GOT3 (cell line): ENCODE data around the gene GNAT3.

Source experiments
- DNase-seq: peaks from one replicate; lab custom pipeline; 2025; ENCODE audit warnings: mixed read lengths; lab: John Stamatoyannopoulos, UW

Gene GNAT3

DNA sequence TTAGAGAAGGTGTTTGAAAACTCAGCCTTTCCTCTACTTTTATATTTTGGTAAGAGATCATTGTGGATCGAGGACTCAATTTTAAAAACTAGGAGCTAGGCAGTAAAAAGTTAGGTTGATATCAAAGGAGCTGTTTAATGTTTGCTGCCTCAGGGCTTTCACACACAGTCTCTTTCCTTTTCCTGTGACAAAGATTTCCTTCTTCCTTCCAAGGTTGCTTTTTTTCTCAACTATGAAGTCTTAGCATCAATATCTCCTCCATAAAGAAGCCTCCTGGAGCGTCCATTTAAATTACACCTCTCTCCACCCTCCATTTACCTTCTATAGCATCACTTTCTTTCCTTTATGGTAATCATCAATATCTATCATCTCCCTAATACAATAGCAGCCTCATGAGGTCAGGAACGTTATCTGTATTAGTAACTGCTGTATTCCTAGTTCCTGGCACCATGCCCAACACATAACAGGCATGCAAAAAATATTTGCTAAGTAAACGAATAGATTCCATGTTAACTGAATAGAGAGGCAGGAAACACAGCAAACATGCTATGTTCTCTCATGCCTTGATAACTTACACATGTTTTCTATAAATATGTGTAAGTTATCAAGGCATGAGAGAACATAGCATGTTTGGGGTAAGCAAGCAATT is 48.5 kb downstream of the GNAT3 start:
- DNase-seq, result no peak

DNA sequence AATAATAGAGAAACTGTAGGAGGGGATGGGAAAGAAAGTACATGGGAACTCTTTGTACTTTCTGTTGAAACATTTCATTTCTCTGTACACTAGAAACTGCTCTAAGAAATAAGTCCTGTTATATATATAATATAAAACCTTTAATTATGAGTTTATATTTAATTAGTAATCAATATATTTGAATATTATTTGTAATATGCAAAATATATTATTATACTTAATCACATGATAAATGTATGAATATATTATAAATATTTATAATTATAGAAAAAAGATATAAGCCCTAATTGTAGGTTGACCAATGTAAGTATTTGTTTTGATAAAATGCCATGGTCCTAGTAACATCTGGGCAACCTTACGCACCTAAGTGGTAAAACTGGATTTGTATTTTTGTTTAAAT is 51.0 kb downstream of the GNAT3 start:
- no peak for DNase-seq

DNA sequence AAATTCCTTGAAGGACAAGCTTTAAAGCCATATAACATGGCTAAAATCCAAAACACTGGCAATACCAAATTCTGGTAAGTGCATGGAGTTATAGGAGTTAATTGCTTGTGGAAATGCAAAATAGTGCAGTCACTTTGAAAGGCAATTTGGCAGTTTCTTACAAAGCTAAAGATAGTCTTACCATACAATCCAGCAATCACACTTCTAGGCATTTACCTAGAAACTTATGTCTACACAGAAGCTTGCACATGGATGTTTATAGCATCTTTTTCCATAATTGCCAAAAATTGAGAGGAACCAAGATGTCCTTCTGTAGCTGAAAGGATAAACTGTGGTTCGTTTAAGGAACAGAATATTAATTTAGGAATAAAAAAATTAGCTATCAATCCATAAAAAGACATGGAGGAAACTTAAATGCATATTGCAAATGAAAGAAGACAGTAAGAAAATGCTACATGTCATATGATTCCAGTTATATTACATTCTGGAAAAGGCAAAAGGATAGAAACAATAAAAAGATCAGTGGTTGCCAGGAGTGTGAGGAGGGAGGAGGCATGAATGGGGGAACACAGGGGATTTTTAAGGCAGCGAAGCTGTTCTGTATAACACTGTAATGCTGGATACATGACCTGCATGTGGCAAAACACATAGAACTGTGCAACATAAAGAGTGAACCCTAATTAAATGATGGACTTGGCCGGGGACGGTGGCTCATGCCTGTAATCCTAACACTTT is 51.9 kb downstream of the GNAT3 start:
- no peak for DNase-seq

DNA sequence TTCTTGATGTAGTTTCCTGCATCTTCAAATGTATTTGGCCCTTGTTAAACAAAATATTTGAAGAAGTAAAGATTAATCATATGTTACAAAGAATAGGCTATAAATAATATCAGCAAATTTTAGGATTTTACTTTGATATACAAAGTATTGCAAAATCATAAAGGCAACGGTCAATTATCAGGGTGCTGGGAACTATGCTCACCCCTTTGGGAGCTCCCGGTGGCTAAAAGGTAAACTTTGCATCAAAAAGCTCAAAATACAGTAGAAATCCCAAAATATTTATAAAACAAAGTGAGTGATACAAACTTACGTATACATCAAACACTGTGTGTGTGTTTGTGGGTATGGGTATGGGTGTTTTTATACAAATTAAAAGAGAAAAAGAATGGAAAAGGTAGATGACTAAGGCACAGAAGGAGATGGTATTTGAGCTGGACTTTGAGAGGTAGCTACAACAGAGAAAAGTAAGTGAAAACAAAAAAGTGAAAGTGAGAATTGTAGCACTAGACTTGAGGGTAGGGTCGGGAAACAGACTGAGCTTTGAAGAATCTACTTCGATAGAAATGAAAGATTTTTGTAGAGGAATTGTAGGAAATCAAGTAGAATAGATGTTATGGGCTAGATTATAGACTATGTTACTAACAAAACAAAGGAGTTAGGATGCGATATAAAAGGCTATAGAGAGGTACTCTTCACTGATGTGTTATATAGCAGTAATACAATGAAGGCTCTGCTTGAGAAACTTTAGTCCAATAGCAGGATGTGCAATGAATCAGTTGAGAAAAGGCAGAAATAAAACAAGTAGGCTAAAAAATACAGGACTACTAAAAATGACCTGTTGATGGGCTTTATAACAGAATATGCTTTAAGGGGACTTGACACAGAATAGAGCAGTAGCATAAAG is 52.8 kb downstream of the GNAT3 start:
- no peak for DNase-seq

DNA sequence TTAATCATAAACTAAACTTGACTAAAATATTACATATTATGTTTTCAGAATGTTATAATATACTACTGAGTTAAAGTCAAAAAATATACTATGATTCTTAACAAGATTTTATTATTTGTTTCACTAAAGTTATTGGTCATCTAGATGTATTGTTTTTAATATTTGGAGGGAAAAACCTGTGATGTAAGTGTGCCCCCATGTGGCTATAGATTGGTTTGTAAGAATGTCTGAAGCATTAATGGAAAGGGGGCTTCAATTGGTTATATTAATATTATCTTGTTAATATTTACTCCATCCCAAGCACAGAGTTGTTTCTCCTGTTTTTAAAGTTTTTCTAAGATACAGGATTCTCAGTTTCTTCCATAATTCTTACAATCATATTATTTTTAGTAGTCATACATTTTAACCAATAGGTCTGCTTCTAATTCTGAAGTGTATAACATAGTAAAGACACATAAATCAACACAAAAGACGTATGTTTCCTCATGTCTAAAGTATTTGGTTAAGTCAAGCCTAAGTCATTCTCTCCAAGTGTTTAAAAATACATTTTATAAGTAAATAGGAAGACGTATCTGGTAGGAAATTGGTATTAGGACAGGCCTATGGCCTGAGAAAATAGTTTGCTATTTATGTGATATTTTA is 58.0 kb downstream of the GNAT3 start:
- no peak for DNase-seq

DNA sequence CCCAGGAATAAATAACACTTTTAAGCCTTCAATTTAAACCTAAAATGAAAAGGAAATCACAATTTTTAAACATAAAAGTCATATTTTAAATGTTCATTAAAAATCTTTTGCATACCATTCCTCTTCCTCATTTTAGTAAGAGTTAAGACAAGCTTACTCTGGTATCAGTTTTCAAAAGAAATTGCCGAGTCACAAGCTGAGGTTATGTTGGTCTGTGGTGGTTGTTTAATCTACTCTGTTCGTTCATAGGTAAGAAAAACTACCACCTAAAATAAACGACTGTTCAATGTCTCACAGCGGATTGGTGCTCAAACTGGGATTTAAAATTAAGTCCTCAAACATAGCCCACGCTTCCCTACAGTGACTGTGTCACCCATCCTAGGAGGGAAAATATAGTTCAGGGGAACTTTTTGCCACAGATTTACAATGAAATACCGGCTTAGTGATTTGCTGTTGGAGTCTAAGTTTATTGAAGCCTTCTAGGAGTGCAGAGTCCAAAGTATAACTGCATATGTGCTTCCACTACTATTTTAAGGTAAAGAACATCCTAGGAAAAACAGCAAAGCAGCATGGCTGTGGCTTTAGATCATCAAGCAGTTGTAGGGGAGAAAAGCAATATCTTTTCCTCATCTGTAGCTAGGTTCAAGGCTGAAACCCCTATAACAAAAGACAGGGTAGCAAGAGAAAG is 61.1 kb downstream of the GNAT3 start:
- no peak for DNase-seq

DNA sequence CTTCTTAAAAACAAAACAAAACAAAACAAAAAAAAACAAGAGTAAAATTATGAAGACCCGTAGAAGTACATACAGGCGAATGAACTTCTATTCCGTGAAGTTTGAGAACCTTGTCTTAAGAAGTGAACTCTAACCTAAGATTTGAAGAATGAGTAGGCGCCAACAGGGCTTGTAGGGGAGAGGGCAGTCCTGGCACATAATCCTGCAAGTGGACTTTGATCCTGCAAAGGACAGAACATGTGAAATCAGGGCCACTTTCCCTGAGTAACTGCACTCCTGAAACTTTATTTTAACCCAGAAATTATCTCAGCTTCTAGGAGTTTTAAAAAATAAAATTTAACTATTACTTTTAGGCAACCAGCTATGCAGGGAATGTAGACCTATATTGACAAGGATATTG is 62.0 kb downstream of the GNAT3 start:
- DNase-seq, result no peak

DNA sequence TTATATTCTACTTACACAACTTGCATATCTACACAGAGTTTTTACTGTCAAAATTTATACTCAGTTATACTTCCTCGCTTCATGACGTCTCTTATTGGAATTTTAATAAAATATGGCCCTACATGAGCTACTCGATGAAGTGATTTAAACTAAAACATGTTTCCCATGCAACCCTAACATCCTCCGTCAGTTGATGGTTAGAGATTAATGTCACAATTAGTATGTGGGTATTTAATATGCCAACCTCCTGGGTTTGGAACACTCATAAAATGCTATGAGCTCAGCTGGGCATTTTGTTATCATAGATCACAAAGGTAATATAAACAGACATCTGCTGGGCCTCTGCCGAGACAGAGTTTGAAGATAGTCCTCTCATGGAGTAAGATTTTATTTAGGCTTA is 66.5 kb downstream of the GNAT3 start:
- DNase-seq, result no peak

DNA sequence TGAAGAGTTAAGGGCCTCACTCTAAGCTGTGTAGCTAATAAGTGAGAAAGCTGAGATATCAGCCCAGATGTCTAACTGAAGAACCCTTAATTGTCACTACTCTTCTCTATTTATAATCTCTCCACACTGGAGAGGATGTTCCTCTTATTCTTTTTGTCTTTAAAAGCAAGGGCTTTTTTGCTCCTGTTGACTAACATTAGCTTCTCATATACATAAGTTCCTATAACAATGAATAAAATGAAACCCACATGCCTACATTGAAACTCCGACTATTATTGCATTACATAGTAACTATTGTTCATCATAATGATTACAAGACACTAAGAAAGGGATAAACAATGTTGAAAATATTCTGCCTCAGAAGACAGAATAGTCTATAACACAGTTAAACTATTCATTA is 67.1 kb downstream of the GNAT3 start:
- no peak for DNase-seq

DNA sequence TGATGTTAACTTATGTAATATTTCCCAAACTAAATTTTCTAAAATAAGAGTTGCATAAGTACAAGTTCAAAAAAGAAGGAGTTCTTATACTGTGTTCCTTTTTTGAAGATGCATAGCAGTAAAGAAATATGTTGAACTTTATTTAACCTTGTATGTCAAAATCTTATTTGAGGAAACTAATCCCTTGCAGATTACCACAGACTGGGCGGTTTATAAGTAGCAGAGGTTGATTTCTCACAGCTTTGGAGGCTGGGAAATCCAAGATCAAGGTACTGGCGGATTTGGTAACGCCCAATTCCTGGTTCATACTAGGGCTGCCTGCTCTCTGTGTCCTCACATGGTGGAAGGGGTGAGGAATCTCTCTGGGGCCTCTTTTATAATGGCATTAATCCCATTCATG is 68.5 kb downstream of the GNAT3 start:
- no peak for DNase-seq

DNA sequence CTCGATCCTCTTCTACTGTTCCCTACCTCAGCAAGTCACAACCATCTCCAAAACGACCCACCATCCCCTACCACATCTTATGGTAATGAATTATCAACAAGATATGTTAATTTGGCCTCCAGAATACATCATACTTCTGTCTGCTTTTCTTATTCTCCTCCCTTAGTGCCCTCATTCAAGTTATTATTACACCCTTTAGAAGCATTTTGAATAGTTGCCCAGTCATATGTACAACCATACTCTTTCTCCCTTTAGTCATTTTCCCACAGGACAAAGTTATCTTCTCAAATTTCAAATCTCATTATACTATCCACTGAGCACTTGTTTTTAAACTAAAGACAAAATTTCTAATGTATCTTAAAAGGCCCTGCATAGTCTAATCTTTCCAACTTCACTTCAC is 71.0 kb downstream of the GNAT3 start:
- DNase-seq, result no peak

DNA sequence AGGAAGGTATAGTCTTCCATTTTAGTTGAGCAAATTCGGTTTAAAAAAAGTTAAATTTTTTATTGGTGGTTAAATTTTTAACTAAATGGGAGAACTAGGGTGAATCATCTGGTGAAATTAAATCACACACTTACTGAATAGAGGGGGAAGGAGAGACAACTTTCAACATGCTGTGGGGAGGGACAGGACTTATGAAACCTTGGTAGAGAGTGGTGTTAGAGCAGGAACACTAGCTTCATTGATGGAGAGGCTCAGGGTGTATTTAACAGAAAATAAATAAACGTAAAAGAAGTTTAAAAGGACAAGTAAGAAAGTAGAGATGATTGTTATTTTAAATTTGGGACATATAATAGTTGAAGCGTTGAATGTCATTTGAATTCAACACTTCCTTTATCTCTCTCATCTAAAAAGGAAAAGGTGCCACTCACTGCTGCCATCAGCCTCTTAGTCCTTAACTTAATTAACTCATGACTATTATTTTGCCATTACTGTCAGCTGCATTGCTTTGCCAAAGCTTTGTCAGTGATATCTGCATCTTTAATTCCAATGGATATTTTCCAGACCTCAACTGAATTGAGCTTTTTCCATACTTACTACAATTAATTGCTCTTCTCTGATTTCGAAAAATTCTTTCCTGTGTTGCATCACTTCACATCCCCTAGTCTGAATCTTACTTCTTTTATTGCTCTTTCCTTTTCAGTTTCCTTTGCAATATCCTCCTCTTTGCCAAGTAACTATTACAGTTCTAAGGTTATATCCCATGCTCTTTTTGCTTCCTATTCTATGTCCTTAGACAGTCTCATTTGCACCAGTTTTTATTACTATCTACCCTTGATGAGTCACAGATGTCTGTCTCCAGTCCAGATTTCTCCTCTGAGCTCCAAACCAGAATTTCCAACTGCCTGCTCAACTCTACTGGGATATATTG is 71.7 kb downstream of the GNAT3 start:
- no peak for DNase-seq

DNA sequence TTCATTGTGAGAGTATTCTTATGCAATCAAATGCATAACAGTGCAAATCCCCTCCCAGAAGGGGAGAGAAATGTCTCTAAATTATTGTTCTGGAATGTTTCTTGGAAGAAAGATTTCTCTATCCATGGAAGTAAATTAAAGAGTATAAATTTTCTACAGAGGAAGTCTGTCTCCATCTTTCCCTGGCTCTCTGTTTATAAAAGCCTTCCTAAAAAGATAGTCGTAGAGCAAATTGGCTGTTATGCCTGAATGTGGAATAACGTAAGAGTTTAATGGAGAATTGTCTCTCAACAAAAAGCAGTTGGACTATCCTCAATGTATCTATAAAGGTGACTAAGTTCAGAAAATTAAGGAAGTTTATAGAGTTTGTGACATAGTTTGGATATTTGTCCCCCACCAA is 76.3 kb downstream of the GNAT3 start:
- DNase-seq, result no peak

DNA sequence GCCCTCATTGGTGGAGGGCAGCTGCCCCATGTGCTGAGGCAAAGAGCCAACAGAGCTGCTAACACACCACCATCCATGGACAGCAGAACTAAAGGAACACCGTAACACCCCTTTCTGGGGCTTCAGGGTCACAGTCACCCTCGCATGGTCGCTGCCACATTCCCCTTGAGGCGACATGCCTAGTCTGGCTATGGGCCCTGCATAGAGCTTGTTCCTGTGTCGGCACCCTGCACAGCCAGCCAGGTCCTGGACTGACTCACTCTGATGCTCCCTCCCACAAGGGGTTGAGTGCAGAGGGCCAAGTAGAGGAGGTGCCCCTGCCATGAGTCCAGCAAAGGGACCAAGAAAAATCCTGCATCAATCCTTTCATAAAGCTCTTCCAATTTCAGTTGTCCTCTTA is 77.8 kb downstream of the GNAT3 start:
- DNase-seq, result no peak

DNA sequence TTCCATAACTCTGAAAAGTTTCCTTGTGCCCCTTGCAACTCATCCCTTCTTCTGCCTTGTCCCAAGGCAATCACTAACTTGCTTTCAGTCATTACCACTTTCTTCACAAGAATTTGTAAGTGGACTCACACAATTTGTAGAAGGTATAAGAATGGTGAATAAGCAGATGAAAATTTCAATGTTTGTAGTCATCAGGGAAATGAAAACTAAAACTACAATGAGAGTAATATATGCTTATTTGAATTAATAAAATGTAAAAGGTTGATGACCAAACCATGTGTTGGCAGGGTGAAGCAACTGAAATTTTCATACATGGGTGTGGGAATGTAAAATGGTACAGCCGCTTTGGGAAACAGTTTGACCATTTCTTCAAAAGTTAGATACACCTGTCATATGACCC is 79.7 kb downstream of the GNAT3 start:
- no peak for DNase-seq

DNA sequence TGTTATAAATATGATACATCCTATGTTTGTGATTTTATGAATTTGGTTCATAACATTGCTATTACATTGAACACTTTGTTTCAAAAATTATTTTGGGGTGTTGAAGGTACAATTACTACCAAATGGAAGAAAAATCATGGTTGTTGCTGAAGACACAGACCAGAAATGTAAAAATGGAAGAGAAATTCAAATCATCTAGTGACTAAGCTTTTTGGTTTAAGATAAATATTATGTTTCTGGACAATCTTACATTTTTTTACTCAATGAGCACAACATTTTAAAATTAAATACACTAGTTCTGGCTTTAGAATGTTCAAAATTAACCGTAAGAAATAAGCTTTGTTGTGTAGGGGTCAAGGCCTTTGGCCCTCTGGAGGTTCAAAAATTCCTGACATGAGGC is 82.7 kb downstream of the GNAT3 start:
- no peak for DNase-seq

DNA sequence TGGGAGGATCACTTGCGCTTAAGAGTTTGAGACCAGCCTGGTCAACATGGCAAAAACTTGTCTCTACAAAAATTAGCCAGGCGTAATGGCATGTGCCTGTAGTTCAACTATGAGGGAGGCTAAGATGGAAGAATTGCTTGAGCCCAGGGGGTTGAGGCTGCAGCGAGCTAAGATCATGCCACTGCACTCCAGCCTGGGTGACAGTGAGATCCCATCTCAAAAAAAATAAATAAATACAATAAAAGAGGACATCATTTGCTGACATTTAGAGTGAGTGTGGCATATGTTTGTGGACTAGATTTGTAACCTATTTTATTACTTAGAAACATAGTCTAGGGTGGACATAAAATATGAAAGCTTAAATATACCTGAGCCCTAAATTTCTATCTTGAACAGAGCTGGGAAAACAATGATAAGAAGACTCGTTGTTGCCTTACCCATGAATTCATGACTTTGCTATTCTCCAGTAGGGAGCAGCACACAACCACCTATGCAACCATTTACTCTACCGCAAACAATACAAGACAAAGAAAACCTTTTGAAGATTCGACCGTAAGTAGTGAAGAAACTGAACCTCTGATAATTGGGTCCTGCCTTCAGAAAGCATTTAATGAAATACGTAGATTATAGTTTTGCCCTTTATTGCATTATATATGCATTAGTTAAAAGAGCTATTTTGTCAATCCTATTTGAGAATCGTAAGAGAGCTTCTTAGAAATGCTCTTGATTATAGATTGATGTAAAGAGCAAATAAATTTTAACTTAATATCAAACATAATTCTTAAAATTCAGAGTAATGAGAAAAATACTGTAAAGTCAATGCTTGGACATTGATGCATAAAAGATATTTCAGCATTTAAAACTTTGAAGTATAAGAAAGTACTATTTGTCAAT is 83.5 kb downstream of the GNAT3 start:
- no peak for DNase-seq

DNA sequence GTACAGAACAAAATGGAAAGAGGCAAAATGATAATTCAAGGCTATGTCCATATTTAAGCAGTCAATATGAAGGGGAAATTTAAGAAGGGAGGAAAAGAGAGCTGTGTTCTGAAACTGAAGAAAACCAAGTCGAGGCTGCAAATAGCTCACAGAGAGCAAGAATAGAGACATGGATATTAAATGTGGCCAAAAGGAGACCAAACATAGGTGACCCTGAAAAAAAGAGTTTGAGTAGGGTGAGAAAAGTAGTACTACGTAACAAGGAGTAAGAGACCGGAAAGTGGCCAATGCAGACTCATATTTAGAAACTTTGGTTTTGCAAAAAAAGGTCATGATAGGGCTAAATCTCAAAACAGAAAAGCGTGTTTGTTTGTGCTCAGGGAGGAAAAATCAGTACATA is 84.6 kb downstream of the GNAT3 start:
- DNase-seq, result no peak

DNA sequence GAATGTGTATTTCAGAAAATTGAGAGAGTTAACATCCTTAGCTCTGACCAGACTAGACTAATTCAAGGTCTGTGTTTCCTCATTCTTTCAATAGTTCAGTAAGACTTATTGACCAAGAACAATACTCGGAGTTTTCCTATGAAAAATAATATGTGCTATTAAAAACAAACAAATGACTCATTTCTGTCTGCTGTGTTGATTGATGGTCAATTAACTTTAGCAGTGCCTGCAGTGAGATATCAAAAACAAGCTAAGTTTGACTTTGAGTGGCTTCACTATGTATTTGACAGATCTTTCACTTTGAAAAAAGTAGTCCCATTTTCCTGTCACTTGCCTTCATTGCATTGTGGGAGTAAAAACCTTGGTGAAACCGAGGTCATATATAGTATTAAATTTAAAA is 91.0 kb downstream of the GNAT3 start:
- DNase-seq, result no peak
